ENCODE results near the gene LMCD1. TPM values are rescaled to one million over a fixed set of nuclear protein-coding genes. Genes with fewer than 3 reads are reported as not detected.

Gene LMCD1
- total and polyA plus RNA-seq, 2 of the 8 experiments (the other 6 are each of a cell fraction or from before 2014, with no cell fraction given) = 12.3 to 26.5 TPM

DNA sequence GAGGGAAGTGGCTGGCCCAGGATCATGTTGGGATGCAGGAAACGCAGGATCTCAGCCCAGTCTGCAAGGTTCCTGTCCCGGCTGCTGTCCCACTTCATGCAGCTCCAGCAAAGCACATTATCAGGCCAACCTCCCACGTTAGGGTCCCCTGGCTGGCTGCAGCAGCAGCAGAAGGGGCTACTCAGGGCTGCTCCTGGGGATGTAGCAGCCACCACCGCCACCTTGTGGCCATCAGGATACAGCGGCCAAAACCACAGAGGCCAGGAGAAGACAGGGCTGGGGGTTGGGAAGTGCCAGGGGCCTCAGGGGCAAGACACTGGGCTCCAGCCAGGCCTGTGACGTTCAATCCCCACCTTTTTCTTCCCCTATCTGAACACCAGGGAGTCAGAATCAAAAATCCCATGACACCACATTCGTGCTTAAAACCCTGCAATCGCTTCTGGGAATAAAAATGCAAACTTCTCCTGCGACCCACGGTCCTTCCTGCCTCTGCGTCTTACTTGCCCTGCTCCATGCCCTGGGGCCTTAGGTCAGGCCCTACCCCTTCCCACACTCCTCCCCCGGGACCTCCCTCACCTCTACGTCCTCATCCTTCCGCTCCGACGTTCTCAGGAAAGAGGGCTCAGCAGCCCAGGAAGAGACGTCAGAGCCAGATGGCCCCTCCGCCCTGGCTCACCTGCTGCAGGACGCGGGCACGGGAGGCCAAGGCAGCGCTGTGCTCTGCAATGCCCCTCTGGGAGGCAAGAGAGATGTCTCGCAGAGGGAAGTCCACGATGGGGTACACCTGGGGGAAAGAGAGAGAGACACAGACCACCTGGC is 121.5 kb downstream of the LMCD1 start:
- Histone ChIP-seq H3K23me2 (ENCODE audit: low read depth, low read length) (no peaks in the 10 kb centered on the region), H3K56ac (replicated peaks; ENCODE audit: insufficient read length, low read depth, low read length) (no peak overlapping the region), H3K9ac (replicated peaks in 1 of 4; ENCODE audit: extremely low read depth in 1 of 4, low read depth in 3 of 4, low read length in 3 of 4) (no peak overlapping the region), H3K18ac (ENCODE audit: extremely low read depth, low read length) (peak overlapping the region; percentile 79), H2AFZ (ENCODE audit: low read length) (peak overlapping the region; percentile 97), H2BK12ac (ENCODE audit: low read depth, low read length) (peak overlapping the region; percentile 35; the same call in 1 of the 2 replicates), H3K23ac (ENCODE audit: insufficient read length) (no peak overlapping the region), H3K4ac (replicated peaks; ENCODE audit: insufficient read length, low read depth, low read length) (no peak overlapping the region), H3K27me3 (replicated peaks in 1 of 4; ENCODE audit: control insufficient read depth in 3 of 4, extremely low read depth in 1 of 4, insufficient read depth in 3 of 4, low read length in 3 of 4) (no peaks in the 10 kb centered on the region), H3K4me2 (ENCODE audit: insufficient read depth in 1 of 2, low read depth in 2 of 2, low read length in 2 of 2) (peak overlapping the region in 1 of 2 experiments; percentile 36; a peak in 1 of 4 replicates), H3K36me3 (ENCODE audit: control insufficient read depth in 2 of 4, insufficient read depth in 4 of 4, low read length in 3 of 4) (no peaks in the 10 kb centered on the region), H2BK5ac (ENCODE audit: low read depth, low read length) (no peak overlapping the region; the same call in 1 of the 2 replicates), H3K9me3 (ENCODE audit: insufficient read depth in 2 of 2, low read depth in 1 of 2, low read length in 1 of 2) (0 out of 4 replicates have a peak, but pooled peaks cover 0 to 4% of the 10 kb centered on the region in 2 experiments), H2BK20ac (ENCODE audit: low read length) (0 out of 2 replicates have a peak overlapping the region, but pooled peaks have one; percentile 35), H4K20me1 (replicated peaks in 1 of 2; ENCODE audit: control insufficient read depth in 1 of 2, insufficient read depth in 2 of 2, low read length in 2 of 2) (no peaks in the 10 kb centered on the region), H3K4me3 (ENCODE audit: extremely low read depth in 1 of 4, insufficient read depth in 2 of 4, low read depth in 3 of 4, low read length in 4 of 4) (no peak overlapping the region; a peak in 1 of 8 replicates), H3K79me1 (ENCODE audit: low read depth, low read length) (no peaks in the 10 kb centered on the region), H2BK15ac (ENCODE audit: low read length) (peak overlapping the region; percentile 74; the same call in 1 of the 2 replicates), H3K79me2 (ENCODE audit: control insufficient read depth in 1 of 2, insufficient read depth in 2 of 2, low read length in 2 of 2) (no peaks in the 10 kb centered on the region), H4K8ac (ENCODE audit: extremely low read depth, insufficient read depth, low read length) (peak overlapping the region; percentile 35), H3K27ac (ENCODE audit: low read depth, low read length) (no peak overlapping the region), H2AK5ac (ENCODE audit: low read depth, low read length) (no peak overlapping the region), H4K5ac (ENCODE audit: insufficient read length, low read depth, low read length) (no peak overlapping the region), H4K91ac (replicated peaks; ENCODE audit: insufficient read length, low read length) (peak overlapping the region; percentile 1), H2BK120ac (replicated peaks; ENCODE audit: low read depth, low read length) (no peak overlapping the region), H3K14ac (ENCODE audit: insufficient read length) (no peak overlapping the region), H3K4me1 (replicated peaks in 1 of 4; ENCODE audit: control insufficient read depth in 3 of 4, insufficient read depth in 4 of 4, low read length in 3 of 4) (peaks cover 0 to 10% (median 3%) of the 10 kb centered on the region in 4 experiments; a peak in 5 of 7 replicates)
- CTCF ChIA-PET (ENCODE audit: partially characterized antibody) = interaction anchor here (0.7 to 3.1 kb wide), 31 partner anchors 9 to 531 kb away, joined by 3 to 12 read pairs (median 4); partner anchors contain the start of gene OXTR
- peak; percentile 61 to 89 for DNase-seq (ENCODE audit: low read depth in 1 of 2, low spot score in 2 of 2)
- POLR2A ChIA-PET (ENCODE audit: partially characterized antibody) = interaction anchor here (1.0 kb wide), 1 partner anchor 18 kb away, joined by 3 read pairs; no protein-coding TSS in a partner anchor
- 45% methylated on average over 16 of the region's 24 CpGs; no CpG with 5 or more reads in 1 of the 2 experiments for WGBS, 2 experiments (ENCODE audit: extremely low coverage in 1 of 2, insufficient coverage in 1 of 2, insufficient read length in 1 of 2, insufficient replicate concordance in 2 of 2, low coverage in 1 of 2, low lambda C conversion rate in 2 of 2, missing lambda C conversion rate in 1 of 2)
- peak; percentile 65 for FAIRE-seq
- TF ChIP-seq RFX5 (IDR thresholded peaks at IDR 0.05; ENCODE audit: borderline replicate concordance, low read depth, low read length) = no peak
- peak in 1 of 2 experiments; percentile 44; a peak in 1 of 3 replicates for TF ChIP-seq EP300 (IDR thresholded peaks at IDR 0.05; ENCODE audit: borderline replicate concordance in 1 of 2, low read depth in 2 of 2, low read length in 2 of 2)
- TF ChIP-seq CBX5 (IDR thresholded peaks at IDR 0.05; ENCODE audit: low read depth, low read length) = no peak
- TF ChIP-seq CREB1 (IDR thresholded peaks at IDR 0.05) = no peak
- TF ChIP-seq POU5F1 (IDR thresholded peaks at IDR 0.05; ENCODE audit: low read depth, low read length) = no peak
- TF ChIP-seq SP4 (IDR thresholded peaks at IDR 0.05; ENCODE audit: low read length) = no peak
- 0 out of 2 replicates have a peak, but pooled peaks have one; percentile 16 for TF ChIP-seq TEAD4 (IDR thresholded peaks at IDR 0.05; ENCODE audit: low read depth, low read length)
- no peak for TF ChIP-seq RNF2 (IDR thresholded peaks at IDR 0.05; ENCODE audit: borderline replicate concordance, low read depth, low read length, missing control alignments, poor library complexity, severe bottlenecking)
- TF ChIP-seq POLR2AphosphoS5 (IDR thresholded peaks at IDR 0.05; ENCODE audit: low read depth, low read length) = no peak
- peak; percentile 63; the same call in 1 of the 2 replicates for TF ChIP-seq YY1 (IDR thresholded peaks at IDR 0.05; ENCODE audit: low read depth, low read length)
- no peak for TF ChIP-seq POLR2A (IDR thresholded peaks at IDR 0.05; ENCODE audit: control extremely low read depth in 1 of 2, low read depth in 2 of 2, low read length in 2 of 2)
- TF ChIP-seq CBX8 (IDR thresholded peaks at IDR 0.05; ENCODE audit: borderline replicate concordance, low read depth, low read length) = no peak

Data from H1 (cell line).